Ureter (tissue), 1 donor: ENCODE results near the gene RYR1. TPM values are rescaled to one million over a fixed set of nuclear protein-coding genes. Genes with fewer than 3 reads are reported as not detected.
"Not testable (repeated sequence)": the region's sequence is repeated elsewhere in the genome, so short reads cannot be mapped to it uniquely, and the experiment has no call there.

Experiments
- DNase-seq: peaks from one replicate; pipeline ENCODE4 v3.0.0-alpha.2; 2020; ENCODE audit warnings: low spot score
- total RNA-seq: library from RNA; stranded (reverse); gene quantifications from one replicate; pipeline ENCODE4 v1.2.4, GENCODE V29; 2023
- donor health status: DM: yes; HTN: yes; CAD: no.

RYR1 gene
- total RNA-seq, 1 donor from 2014 or later = 3.4 TPM

DNA sequence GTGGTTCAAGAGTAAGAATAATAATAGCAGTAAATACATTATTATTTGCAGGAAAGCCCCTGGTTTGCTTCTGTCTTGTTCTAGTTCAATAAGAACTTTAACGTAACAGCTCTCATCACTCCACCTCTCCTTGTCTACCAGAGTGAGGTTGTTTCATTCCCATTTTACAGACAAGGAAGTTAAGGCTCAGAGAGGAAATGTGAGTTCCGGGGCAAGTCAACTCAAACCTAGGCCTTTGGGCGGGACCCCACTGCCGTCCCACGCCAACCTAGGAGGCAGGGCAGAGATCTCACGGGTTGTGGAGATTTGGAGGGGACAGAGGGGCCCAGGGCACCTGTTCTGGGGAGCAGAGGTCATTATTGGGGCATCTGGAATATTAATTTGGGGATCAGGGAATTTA lies 182.8 kb downstream of the RYR1 start:
- DNase-seq = no peak

DNA sequence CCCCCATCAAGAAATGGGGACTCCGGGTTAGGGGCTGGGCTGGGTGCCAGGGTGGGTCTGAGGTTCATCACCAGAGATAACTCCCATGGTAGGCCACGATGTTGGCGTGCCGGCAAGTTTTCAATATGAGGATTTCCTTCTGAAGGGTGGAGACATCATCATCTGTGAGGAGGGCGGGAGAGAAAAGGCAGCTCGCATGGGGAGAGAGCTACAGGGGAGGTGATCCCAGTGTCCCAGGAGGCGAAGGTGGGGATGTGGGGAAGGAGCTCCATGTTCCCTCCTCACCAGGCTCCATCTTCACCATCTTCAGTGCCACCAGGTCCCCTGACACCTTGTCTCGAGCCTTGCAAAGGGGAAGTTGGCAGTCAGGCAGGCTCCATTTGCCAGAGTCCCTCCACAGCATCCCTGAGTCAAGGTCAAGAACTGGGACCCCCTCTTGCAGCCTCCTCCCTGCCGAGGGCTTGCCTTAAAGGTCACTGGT lies 183.8 kb downstream of the RYR1 start:
- DNase-seq = no peak

DNA sequence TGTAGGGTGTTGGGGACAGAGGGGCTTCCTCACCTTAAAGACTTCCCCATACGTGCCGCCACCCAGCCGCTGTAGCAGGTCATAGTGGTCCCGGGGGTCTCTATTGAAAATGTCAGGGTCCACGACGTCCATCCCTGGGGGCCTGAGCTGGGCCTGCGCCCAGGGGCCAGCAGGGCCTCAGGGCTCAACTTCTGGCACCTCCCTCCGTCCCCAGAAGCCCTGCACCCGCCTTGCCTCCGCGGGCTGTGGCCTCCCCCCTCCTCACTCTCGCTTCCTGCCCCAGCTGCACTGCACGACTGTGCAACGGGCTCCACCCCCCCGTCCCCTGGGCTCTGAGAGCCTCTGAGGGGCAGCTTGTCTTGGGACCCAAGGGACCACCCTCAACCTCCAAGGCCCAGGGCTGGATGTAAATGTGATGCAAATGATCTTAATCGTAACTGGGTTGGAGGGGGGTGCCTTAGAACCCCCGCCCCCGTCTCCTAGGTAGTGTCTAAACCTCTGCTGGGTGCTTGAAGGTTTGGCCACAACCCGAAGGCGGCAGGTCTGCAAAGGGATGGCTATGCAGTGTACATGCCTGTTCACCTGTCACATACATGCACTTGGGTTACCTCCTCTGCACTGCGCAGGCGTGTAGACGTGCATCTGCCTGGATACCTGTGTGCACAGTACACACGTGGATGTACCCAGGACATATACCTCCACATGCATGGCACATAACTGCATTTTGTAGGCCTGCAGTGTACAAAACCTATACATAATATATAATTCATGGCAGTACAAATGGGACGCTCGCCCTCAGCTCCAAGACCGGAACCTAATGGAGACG lies 184.5 kb downstream of the RYR1 start, which contains the start of gene MAP4K1:
Gene MAP4K1, minus strand, starts transcription at position 190 of the 826 bp plus-strand sequence. Its CDS starts 58 bp downstream, at position 132.
- no peak for DNase-seq

DNA sequence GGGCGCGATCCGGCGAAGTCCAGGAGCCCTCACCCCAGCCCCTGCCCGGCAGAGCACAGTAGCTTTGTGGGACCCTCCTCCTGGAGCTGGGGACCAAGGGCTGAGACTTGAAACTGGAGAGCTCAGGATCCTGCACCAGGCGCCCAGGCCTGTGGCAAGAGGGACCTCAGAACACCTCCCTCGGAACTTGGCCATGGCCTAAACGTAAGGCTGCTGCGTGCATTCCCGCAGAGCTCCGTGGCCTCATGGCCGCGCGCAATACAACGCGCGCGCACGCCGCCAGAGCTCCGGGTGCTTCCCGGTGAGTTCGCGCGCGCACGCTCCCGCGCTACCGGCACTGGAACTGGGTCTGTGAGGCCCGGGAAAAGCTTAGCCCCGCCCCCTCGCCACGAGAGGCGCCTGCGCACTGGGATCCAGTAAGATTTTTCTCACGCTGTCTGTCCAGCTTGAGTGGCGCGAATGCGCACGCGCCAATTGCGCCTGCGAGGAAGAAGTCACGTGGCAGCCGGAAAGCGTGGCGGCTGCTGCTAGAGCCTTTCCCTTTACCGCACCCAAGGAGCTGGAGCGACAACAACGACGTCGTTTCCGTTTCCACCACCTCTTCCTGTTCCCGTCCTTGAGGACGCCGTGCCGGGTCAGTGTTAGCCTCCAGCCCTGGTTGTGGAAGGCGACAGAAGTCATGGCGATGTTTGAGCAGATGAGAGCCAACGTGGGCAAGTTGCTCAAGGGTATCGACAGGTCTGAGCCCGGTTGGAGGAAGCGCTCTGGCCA lies 185.3 kb downstream of the RYR1 start, which contains the start of gene EIF3K:
Gene EIF3K, plus strand, starts transcription at position 599 of the 771 bp plus-strand sequence. Its CDS starts 81 bp downstream, at position 680.
- DNase-seq = peak; percentile 99

DNA sequence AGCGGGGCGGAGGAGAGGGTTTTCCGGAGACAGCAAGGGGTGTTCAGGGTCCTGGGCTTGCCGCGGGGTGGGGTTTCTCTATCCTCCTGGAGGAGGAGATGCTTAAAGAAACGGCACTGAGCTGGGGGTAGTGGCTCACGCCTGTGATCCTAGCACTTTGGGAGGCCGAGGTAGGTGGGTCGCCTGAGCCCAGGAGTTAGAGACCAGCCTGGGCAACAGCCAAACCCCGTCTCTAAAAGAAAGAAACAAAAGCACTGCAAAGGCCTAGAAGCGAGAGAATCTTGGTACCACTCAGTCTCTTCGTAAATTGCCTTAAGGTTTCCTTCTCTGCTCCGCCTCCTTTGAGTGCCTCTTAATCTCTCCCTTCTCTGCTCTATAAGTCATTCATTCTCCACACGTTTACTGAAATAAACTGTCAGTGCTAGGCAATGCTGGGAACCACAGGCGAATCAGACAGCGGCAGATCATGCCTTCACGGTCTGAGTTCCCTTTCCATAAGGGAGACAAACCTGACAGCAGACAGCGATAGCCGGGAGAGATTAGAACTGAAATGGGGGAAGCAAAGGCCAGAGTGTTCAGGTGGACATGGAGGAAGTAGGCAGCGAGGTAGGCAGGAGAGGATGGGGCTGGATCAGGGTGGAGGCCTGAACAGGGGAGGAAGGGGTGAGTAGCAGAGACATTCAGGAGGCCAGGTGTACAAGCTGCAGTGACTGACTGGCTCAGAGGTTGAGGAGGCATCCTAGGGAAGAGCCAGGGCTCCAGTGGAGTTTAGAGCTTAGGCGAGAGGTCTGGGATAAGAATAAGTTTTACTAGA lies 186.1 kb downstream of the RYR1 start:
- DNase-seq = no peak

DNA sequence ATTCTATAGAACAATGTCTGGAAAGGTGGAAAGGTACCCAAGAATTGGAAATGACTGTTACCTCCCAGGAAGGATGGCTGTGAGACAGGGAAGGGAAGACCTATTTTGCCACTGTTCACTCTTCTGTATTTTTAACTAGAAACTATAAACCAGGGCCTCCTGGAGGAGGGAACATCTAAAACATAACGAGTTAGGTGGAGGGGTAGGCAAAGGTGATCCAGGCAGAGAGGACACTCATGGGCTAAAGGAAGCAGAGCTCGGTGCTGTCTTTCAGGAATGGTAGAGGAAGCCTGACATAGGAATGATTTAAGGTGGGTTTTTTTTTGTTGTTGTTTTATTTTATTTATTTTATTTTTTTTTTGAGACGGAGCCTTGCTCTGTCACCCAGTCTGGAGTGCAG lies 191.3 kb downstream of the RYR1 start:
- DNase-seq = no peak

DNA sequence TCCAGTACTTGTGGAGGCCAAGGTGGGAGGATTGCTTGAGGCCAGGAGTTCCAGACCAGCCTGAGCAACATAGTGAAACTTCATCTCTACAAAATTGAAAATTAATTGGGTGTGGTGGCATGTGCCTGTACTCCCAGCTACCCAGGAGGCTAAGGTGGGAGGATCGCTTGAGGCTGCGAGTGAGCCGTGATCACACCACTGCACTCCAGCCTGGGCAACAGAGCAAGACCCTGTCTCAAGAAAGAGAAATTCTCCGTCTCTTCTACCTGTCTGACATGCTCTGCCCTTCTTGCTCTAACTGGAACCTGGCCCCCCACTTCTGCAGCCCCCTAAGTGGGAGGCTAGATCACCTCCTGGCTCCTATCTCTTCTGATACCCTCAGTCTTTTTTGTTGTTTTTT lies 192.9 kb downstream of the RYR1 start:
- DNase-seq = no peak

DNA sequence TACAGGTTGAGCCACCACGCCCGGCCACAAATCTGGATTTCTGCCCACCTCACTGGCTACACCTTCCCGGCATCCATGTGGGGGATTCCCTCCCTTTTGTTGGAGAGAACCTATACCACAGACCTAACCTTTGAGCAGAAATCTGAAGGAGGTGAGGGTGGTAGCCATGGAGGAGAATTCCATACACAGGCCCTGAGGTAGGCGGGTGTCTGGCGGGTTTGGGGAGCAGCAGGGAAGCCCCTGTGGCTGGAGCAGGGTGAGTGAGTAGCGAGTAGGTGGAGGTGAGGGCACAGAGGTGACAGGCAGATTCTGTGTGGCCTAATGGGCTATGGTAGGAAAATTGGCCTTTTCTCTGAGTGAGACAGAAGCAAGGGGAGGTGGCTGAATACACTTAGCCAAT lies 196.1 kb downstream of the RYR1 start:
- DNase-seq = no peak

DNA sequence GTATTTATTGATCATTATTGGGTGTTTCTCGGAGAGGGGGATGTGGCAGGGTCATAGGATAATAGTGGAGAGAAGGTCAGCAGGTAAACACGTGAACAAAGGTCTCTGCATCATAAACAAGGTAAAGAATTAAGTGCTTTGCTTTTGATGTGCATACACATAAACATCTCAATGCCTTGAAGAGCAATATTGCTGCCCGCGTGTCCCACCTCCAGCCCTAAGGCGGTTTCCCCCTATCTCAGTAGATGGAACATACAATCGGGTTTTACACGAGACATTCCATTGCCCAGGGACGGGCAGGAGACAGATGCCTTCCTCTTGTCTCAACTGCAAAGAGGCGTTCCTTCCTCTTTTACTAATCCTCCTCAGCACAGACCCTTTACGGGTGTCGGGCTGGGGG lies 197.8 kb downstream of the RYR1 start:
- not testable (repeated sequence) for DNase-seq

DNA sequence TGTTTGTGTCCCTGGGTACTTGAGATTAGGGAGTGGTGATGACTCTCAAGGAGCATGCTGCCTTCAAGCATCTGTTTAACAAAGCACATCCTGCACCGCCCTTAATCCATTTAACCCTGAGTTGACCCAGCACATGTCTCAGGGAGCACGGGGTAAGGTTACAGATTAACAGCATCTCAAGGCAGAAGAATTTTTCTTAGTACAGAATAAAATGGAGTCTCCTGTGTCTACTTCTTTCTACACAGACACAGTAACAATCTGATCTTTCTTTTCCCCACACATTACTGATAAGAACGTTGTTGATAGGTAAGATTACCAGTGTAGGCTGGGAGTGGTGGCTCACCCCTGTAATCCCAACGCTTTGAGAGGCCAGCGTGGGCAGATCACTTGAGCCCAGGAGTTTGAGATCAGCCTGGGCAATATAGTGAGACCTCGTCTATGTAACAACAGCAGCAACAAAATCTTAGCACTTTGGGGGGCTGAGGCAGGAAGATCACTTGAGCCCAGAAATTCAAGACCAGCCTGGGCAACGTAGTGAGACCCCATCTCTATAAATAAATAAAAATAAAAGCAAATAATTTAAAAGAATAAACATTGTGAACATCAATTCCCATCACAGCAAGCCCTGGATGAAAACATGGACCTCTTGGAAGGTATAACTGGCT lies 198.5 kb downstream of the RYR1 start:
- DNase-seq = not testable (repeated sequence)

DNA sequence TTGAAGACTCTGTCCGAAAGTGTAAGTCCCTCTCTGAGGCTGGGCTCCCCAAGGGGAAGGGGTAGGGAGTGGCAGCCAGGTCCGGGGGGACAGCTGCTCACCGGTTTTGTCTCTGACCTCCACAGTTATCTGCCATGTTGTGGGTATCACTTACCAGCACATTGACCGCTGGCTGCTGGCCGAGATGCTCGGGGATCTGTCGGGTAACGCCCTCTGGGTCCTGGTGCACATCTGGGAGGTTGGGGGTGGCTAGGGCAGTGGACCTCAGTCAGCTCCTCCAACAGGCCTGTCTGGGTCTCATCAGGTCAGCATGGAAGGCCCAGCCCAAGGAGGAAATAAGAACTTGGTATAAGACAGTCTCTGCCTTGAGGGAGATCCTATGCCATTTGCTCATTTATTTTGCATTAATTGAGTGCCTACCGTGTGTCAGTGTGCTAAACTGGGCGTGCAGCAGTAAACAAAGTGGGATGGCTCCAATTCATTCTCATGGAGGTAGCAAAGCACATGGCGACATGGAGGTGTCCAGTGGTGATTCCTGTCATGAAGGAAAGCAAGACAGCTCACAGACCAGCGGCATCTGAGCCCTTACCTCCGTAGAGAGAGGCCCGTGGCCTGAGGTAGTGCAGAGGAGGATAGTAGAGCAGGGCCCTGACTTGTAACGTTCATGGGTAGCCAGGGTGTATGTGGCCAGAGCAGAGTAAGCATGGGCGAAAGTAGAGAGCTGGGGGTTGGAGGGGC lies 199.2 kb downstream of the RYR1 start:
- no peak for DNase-seq

DNA sequence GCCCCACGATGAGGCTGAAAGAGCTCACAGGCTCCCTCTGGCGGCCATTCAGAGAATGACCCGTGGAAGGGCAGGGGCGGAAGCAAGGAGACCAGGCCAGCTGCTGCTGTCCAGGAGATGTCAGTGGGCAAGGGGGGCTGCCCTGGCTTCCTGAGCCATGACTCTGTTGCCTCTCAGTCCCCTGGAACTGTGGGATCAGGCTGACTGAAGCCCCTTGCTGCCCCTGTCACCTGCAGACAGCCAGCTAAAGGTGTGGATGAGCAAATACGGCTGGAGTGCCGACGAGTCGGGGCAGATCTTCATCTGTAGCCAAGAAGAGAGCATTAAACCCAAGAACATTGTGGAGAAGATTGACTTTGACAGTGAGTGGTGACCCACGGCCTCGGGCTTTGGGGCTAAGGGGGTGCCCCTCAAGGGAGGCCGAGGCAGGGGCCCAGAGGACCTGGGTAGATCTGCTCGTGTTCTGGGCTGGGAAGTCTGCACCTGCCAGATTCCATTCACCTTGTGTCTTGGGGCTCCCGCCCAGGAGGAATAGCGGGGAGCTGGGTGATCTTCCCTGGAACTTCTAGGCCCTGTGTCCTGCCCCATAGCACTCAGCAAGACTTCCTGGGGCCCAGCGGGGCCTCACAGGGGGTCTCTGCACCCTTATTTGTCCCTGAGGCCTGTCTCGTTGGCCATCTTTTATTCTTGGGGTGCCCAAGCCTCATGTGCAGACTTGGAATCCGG lies 201.4 kb downstream of the RYR1 start:
- peak; percentile 78 for DNase-seq

DNA sequence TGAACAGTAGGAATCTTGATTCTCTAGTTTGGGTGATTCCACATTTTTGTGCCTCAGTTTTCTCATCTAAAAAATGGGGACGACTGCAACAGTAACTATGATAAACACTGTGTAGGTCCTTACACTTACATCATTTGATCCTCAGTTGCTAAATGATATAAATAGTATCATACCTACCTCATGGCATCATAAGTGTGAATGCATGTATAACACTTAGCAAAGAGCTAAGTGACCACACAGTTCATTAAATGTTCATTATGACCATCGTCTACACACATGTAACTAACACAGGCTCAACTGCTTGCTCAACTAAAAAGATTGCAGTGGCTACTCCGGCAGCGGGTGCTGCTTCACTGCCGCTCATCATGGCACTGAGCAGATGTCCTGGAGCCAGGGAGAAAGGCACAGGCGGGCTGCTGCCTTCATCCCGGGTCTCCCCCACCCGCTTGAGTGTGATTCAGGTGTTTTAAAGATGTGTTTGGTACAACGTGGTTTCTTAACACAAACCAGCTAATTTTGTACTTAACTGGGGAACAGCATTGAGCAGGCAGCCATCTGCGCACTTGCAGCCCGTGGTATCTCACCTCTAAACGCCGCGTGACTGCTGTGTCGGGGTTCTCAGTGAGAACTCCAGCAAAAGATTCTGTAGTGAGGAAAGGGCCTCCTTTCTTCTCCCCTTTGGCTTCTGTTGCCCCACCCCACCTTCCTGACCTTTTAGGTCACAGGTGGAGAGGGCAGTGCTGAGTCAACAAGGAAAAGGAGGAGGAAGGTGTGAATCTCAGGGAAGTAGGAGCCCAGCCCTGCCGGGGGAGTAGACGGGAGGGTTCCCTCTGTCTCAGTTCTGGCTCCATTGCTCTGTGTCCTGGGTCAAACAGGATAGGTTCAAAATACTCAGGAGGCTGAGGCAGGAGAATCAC lies 202.2 kb downstream of the RYR1 start:
- DNase-seq = no peak

Other genes starting within 250 kb of the RYR1 start
- not detected for gene DPF1, start 209.5 kb upstream of the RYR1 start, total RNA-seq
- gene PPP1R14A, start 177.3 kb upstream of the RYR1 start, total RNA-seq = 98.6 TPM
- gene SPINT2, start 169.1 kb upstream of the RYR1 start, total RNA-seq = 286 TPM
- gene C19orf33, start 129.4 kb upstream of the RYR1 start, total RNA-seq = 129 TPM
- 25.1 TPM for gene YIF1B, start 117.7 kb upstream of the RYR1 start, total RNA-seq
- 4.8 TPM for gene KCNK6, start 113.8 kb upstream of the RYR1 start, total RNA-seq
- 11.9 TPM for gene CATSPERG, start 97.9 kb upstream of the RYR1 start, total RNA-seq
- gene PSMD8, start 59.1 kb upstream of the RYR1 start, total RNA-seq = 139 TPM
- gene GGN, start 45.7 kb upstream of the RYR1 start, total RNA-seq = 0.86 TPM
- gene SPRED3, start 45.0 kb upstream of the RYR1 start, total RNA-seq = 2.1 TPM
- 23.8 TPM for gene FAM98C, start 30.6 kb upstream of the RYR1 start, total RNA-seq
- gene RASGRP4, start 7.5 kb upstream of the RYR1 start, total RNA-seq = 1.7 TPM
- gene MAP4K1, start 184.3 kb downstream of the RYR1 start, total RNA-seq = 9.0 TPM
- gene EIF3K, start 185.5 kb downstream of the RYR1 start, total RNA-seq = 322 TPM
- 656 TPM for gene ACTN4, start 214.0 kb downstream of the RYR1 start, total RNA-seq